K562 (cell line): ENCODE measurements around the gene DNAJC30. TPM values are rescaled to one million over a fixed set of nuclear protein-coding genes. Genes with fewer than 3 reads are reported as not detected.

Experiments used
- ATAC-seq: fragments of 200-7000 bp; cut with Tn5 transposase; 3 replicates; pipeline ENCODE4 v1.9.1; 2020; ENCODE audit warnings: moderate library complexity
- BruUV-seq: library from RNA; stranded (reverse); fragments of 400-500 nt; replicated peaks from 2 replicates; lab custom pipeline; 2021; lab: Mats Ljungman, UMichigan
- CTCF ChIA-PET: fragments of 300-600 bp; formaldehyde crosslinking; extraction: SDS; loops from one replicate; lab custom pipeline; 2021; ENCODE audit warnings: low intra/inter-chr PET ratio; lab: Yijun Ruan, JAX
- POLR2A ChIA-PET: fragments of 300-600, 350-650 bp; sonication (Branson Sonifier 250); formaldehyde crosslinking; extraction: SDS; loops from one replicate; lab custom pipeline; 2021; ENCODE audit warnings: antibody characterized with exemption, inconsistent platforms; lab: Yijun Ruan, JAX
- DNase-seq, 4 experiments: peaks; one replicate each; pipeline versions ENCODE4 v3.0.0 to v3.0.0-alpha.2; 2011 to 2018; ENCODE audit warnings: low spot score in 3 of 4, mixed read lengths in 3 of 4; ENCODE audit errors: extremely low read depth in 1 of 4
- FAIRE-seq: peaks from 2 replicates; lab custom pipeline; 2011; peaks lifted over from hg19 to GRCh38; lab: Jason Lieb, UNC
- H2AFZ ChIP-seq: 2 replicates; pipeline ENCODE4 v1.6.0; 2011; ENCODE audit warnings: low read depth, low read length, control low read depth, inconsistent platforms
- H3K27ac ChIP-seq: fragments of 200-600 bp; 3 replicates; pipeline ENCODE4 v1.8.0; 2011; ENCODE audit warnings: low read depth, mild to moderate bottlenecking, control low read depth, inconsistent platforms, low read length, moderate library complexity, mixed read lengths; ENCODE audit errors: extremely low read depth
- H3K27me3 ChIP-seq, 2 experiments: fragments of 300-600 bp in 1 of 2; 2 replicates in 1 of 2; 3 replicates in 1 of 2; pipeline versions ENCODE4 v1.6.0 to v1.8.0; 2011; ENCODE audit warnings: inconsistent platforms in 2 of 2, low read length in 2 of 2, mild to moderate bottlenecking in 1 of 2, mixed read lengths in 1 of 2, moderate library complexity in 1 of 2; ENCODE audit not compliant: control insufficient read depth in 2 of 2, insufficient read depth in 2 of 2
- H3K36me3 ChIP-seq: fragments of 300-600 bp; 3 replicates; pipeline ENCODE4 v1.8.0; 2011; ENCODE audit warnings: mild to moderate bottlenecking, low read length, inconsistent platforms; ENCODE audit not compliant: control insufficient read depth, insufficient read depth
- H3K4me1 ChIP-seq, 2 experiments: fragments of 200-600 bp in 1 of 2; replicated peaks in 1 of 2; 2 replicates in 1 of 2; 3 replicates in 1 of 2; pipeline versions ENCODE4 v1.5.1 to v1.8.0; 2011; ENCODE audit warnings: inconsistent platforms in 2 of 2, low read length in 2 of 2, mild to moderate bottlenecking in 1 of 2, mixed read lengths in 1 of 2, moderate library complexity in 1 of 2; ENCODE audit not compliant: control insufficient read depth in 2 of 2, insufficient read depth in 2 of 2
- H3K4me2 ChIP-seq: 2 replicates; pipeline ENCODE4 v1.6.1; 2011; ENCODE audit warnings: low read length, control low read depth, inconsistent platforms, mixed read lengths; ENCODE audit not compliant: insufficient read depth
- H3K4me3 ChIP-seq: fragments of 200-600 bp; sonication (generic), shearing (Covaris generic); 2 replicates; pipeline ENCODE4 v1.5.1; 2016; ENCODE audit warnings: control low read depth, inconsistent platforms
- H3K79me2 ChIP-seq: fragments of 200-600 bp; 3 replicates; pipeline ENCODE4 v1.8.0; 2011; ENCODE audit warnings: low read length, inconsistent platforms; ENCODE audit not compliant: control insufficient read depth, insufficient read depth
- H3K9ac ChIP-seq, 2 experiments: 2 replicates each; pipeline versions ENCODE4 v1.6.0 to v1.6.1; 2011; ENCODE audit warnings: low read depth in 2 of 2, low read length in 2 of 2, control low read depth in 1 of 2, inconsistent platforms in 1 of 2, mild to moderate bottlenecking in 1 of 2, mixed read lengths in 1 of 2; ENCODE audit not compliant: insufficient read depth in 1 of 2
- H3K9me1 ChIP-seq: one replicate; pipeline ENCODE4 v1.6.0; 2011; ENCODE audit warnings: inconsistent platforms, mild to moderate bottlenecking, low read length, moderate library complexity; ENCODE audit not compliant: control insufficient read depth, insufficient read depth
- H3K9me3 ChIP-seq: replicated peaks from 2 replicates; pipeline ENCODE4 v1.5.1; 2011; ENCODE audit warnings: low read depth, low read length, inconsistent platforms; ENCODE audit not compliant: control insufficient read depth, insufficient read depth
- H4K20me1 ChIP-seq: replicated peaks from 2 replicates; pipeline ENCODE4 v1.6.1; 2011; ENCODE audit warnings: low read length, inconsistent platforms, mixed read lengths; ENCODE audit not compliant: control insufficient read depth, insufficient read depth
- HMGXB4 ChIP-seq: sonication (generic); formaldehyde crosslinking; IDR thresholded peaks from 2 replicates; pipeline ENCODE4 v1.8.1; 2023; ENCODE audit warnings: mild to moderate bottlenecking, missing genetic modification reagents
- SMARCA5 ChIP-seq: fragments of 450-650 bp; IDR thresholded peaks from 2 replicates; pipeline ENCODE4 v1.6.1; 2016
- TRIM25 ChIP-seq: fragments of 450-650 bp; IDR thresholded peaks from 2 replicates; pipeline ENCODE4 v1.7.0; 2016; ENCODE audit warnings: borderline replicate concordance
- WGBS: fragments of 100-300 bp; shearing (Covaris generic); methylation state at CpG from one replicate; pipeline ENCODE4 v1.1.6; 2016; ENCODE audit warnings: low coverage, mixed read lengths; ENCODE audit not compliant: insufficient coverage; ENCODE audit errors: missing lambda C conversion rate; 5-methylcytosine and 5-hydroxymethylcytosine counted together
- in situ Hi-C: fragments of 300-500 bp; cut with MboI; formaldehyde crosslinking; loops from 4 replicates; pipeline ENCODE4 v1.15.0; 2018; ENCODE audit warnings: inconsistent platforms, mixed read lengths
- intact Hi-C: fragments of 100-400 bp; cut with micrococcal nuclease; formaldehyde crosslinking; loops from 2 replicates; pipeline ENCODE4 v1.14.2; 2022
- polyA plus RNA-seq, 8 experiments: library from polyadenylated mRNA; depleted of rRNA in 4 of 8; stranded (reverse) in 5 of 8; unstranded in 3 of 8; fragments of >200 nt; fragmentation: Nextera tagmentation in 2 of 8; fragmentation: Illumina TruSeq in 1 of 8; extraction: Ambion mirVana in 2 of 8; extraction: Trizol in 1 of 8; gene quantifications; 2 replicates each; pipeline versions ENCODE4 v1.2.1 to v1.2.3, GENCODE V29; 2011 to 2014; ENCODE audit warnings: inconsistent platforms in 1 of 8, missing spikeins in 1 of 8
- total RNA-seq, 7 experiments: library from RNA; depleted of rRNA in 6 of 7; stranded (reverse); fragments of >200 nt in 6 of 7; fragmentation: Illumina TruSeq in 2 of 7; extraction: Trizol in 2 of 7; gene quantifications; 2 replicates each; pipeline versions ENCODE4 v1.2.1 to v1.2.3, GENCODE V29; 2011 to 2021; ENCODE audit warnings: low replicate concordance in 1 of 7

The DNAJC30 gene
- total and polyA plus RNA-seq, 9 of the 15 experiments (the other 6 are each of a cell fraction or from before 2014, with no cell fraction given): 1.1 to 11.3 (median 4.6) TPM

GRCh38 chr7:73703225-73703624 is 20.0 kb upstream of the DNAJC30 start:
- Histone ChIP-seq H3K79me2 (no peaks in the 10 kb centered on the region), H4K20me1 (peaks cover 30% of the 10 kb centered on the region), H3K27ac (no peak overlapping the region; the same call in 2 of the 3 replicates), H3K4me1 (peaks cover 20 to 70% of the 10 kb centered on the region in 2 experiments; a peak in 4 of 5 replicates), H3K4me2 (peak overlapping the region; percentile 38; the same call in 1 of the 2 replicates), H2AFZ (no peak overlapping the region), H3K36me3 (peaks cover 38% of the 10 kb centered on the region; the same call in 2 of the 3 replicates), H3K9ac (peak overlapping the region in 1 of 2 experiments; percentile 59; a peak in 1 of 4 replicates), H3K4me3 (no peak overlapping the region), H3K27me3 (no peaks in the 10 kb centered on the region; a peak in 1 of 5 replicates), H3K9me1 (no peaks in the 10 kb centered on the region), H3K9me3 (no peaks in the 10 kb centered on the region)
- WGBS: 58% methylated on average over 7 of the region's 13 CpGs
- TF ChIP-seq TRIM25 (no peak), SMARCA5 (no peak), HMGXB4 (CRISPR knock-in tag) (0 out of 2 replicates have a peak, but pooled peaks have one; percentile 10)
- intact Hi-C loops: no loop called here
- in situ Hi-C loops: no loop called here
- DNase-seq (no peak), ATAC-seq (no peak), FAIRE-seq (no peak)
- CTCF ChIA-PET: no interaction called here
- POLR2A ChIA-PET: interaction anchor here (1.0 to 1.6 kb wide), 4 partner anchors 12 to 16 kb away, joined by 4 to 7 read pairs (median 5); partner anchors contain the start of gene STX1A
- BruUV-seq: no TSS peak
